ENCODE data around the gene CRB3. TPM values are rescaled to one million over a fixed set of nuclear protein-coding genes. Genes with fewer than 3 reads are reported as not detected.

CRB3 gene
- total RNA-seq, 4 donors from 2014 or later: 21.5 to 245 (median 190) TPM

GRCh38 chr19:6460099-6460884 lies 3.8 kb upstream of the CRB3 start:
- no peaks in the 10 kb centered on the region for H3K9me3 ChIP-seq
- DNase-seq: peak; percentile 96 to 99 (median 98)
- no peaks in the 10 kb centered on the region for H3K27me3 ChIP-seq
- H3K36me3 ChIP-seq: peaks cover 0 to 18% (median 0%) of the 10 kb centered on the region in 3 donors
- TF ChIP-seq POLR2A (IDR thresholded peaks at IDR 0.05) (peak; percentile 61 to 76), CTCF (IDR thresholded peaks at IDR 0.05) (peak; percentile 59 to 87 (median 82))
- peak overlapping the region; percentile 78 to 98 (median 78) for H3K4me3 ChIP-seq
- H3K4me1 ChIP-seq: peaks cover 0 to 13% (median 8%) of the 10 kb centered on the region in 4 donors
- peak overlapping the region; percentile 85 to 94 (median 90) for H3K27ac ChIP-seq

DNA sequence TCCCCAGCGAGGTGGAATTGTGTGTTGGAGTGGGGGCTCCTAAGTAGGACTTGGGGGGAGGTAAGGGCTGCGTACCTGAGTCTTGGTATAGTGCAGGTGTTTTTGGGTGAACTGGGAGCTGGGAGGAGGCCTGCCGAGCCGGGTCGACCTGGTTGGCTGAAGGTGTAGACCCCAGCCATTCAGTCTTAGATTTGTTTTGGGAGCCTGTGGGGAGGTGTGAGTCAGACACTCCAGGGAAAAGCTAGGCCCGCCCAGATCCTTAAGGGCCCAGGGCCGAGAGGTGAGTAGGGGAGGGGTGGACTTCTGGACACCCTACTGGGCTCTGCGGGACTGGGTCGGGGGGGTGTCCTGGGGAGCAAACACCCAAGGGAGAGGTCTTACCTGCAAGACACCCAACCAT lies 935 bp downstream of the CRB3 start:
- no peak for DNase-seq
- Histone ChIP-seq H3K36me3 (peaks cover 0 to 17% (median 0%) of the 10 kb centered on the region in 3 donors), H3K27ac (peak overlapping the region in 3 of 4 donors; percentile 84 to 93 (median 86))

DNA sequence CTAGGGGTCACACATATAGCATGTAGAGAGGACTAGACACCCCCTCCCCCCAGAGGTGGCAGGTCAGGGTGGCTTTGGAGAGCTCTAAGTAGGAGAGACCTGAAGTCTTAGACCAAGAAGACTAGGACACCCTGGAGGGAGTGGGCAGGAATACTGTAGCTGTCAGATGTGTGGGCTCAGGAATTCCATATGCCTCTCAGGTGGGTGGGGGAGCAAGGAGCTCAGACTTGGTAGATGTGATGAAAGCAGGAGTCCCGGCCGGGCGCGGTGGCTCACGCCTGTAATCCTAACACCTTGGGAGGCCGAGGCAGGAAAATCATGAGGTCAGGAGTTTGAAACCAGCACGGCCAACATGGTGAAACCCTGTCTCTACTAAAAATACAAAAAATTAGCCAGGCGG lies 1.6 kb downstream of the CRB3 start:
- DNase-seq: no peak
- Histone ChIP-seq H3K4me1 (peaks cover 0 to 3% (median 0%) of the 10 kb centered on the region in 4 donors), H3K36me3 (peaks cover 0 to 17% (median 0%) of the 10 kb centered on the region in 3 donors), H3K27ac (no peak overlapping the region), H3K9me3 (no peaks in the 10 kb centered on the region), H3K4me3 (peak overlapping the region in 2 of 4 donors; percentile 61 to 76), H3K27me3 (no peaks in the 10 kb centered on the region)
- TF ChIP-seq CTCF (IDR thresholded peaks at IDR 0.05) (no peak), POLR2A (IDR thresholded peaks at IDR 0.05) (no peak)

More for the DNA sequence above, 935 bp downstream of the CRB3 start:
- TF ChIP-seq POLR2A (IDR thresholded peaks at IDR 0.05): no peak
- no peak for TF ChIP-seq CTCF (IDR thresholded peaks at IDR 0.05)
- H3K9me3 ChIP-seq: no peaks in the 10 kb centered on the region
- H3K4me3 ChIP-seq: peak overlapping the region in 3 of 4 donors; percentile 50 to 76 (median 61)
- no peaks in the 10 kb centered on the region for H3K27me3 ChIP-seq
- peaks cover 0 to 3% (median 0%) of the 10 kb centered on the region in 4 donors for H3K4me1 ChIP-seq

DNA sequence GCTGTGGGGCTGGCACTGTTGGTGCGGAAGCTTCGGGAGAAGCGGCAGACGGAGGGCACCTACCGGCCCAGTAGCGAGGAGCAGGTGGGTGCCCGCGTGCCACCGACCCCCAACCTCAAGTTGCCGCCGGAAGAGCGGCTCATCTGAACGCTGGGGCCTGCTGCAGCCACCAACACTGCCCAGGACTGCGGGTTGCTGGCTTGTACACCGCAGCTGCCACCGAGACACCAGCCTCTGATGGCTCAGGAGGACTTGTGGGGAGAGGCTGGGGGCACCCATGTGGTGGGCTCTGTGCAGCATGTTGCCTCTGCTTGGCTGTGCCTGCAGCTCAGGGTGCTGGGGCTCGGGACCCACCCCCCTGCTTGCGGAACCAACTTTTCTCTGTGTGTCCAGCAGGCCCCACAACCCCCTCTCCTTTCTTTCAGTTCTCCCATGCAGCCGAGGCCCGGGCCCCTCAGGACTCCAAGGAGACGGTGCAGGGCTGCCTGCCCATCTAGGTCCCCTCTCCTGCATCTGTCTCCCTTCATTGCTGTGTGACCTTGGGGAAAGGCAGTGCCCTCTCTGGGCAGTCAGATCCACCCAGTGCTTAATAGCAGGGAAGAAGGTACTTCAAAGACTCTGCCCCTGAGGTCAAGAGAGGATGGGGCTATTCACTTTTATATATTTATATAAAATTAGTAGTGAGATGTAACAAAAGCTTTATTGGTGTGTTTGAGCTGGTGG lies 2.6 kb downstream of the CRB3 start:
- peaks cover 0 to 17% (median 0%) of the 10 kb centered on the region in 3 donors for H3K36me3 ChIP-seq
- no peak for TF ChIP-seq POLR2A (IDR thresholded peaks at IDR 0.05)
- TF ChIP-seq CTCF (IDR thresholded peaks at IDR 0.05): no peak
- peaks cover 0 to 3% (median 0%) of the 10 kb centered on the region in 4 donors for H3K4me1 ChIP-seq
- no peak overlapping the region for H3K4me3 ChIP-seq
- no peaks in the 10 kb centered on the region for H3K9me3 ChIP-seq
- no peak overlapping the region for H3K27ac ChIP-seq
- DNase-seq: no peak
- H3K27me3 ChIP-seq: no peaks in the 10 kb centered on the region

GRCh38 chr19:6467384-6467783 lies 3.3 kb downstream of the CRB3 start:
- no peaks in the 10 kb centered on the region for H3K4me1 ChIP-seq
- no peak for DNase-seq
- TF ChIP-seq CTCF (IDR thresholded peaks at IDR 0.05) (no peak), POLR2A (IDR thresholded peaks at IDR 0.05) (no peak)
- H3K36me3 ChIP-seq: peaks cover 0 to 17% (median 0%) of the 10 kb centered on the region in 3 donors
- no peak overlapping the region for H3K4me3 ChIP-seq
- H3K27me3 ChIP-seq: no peaks in the 10 kb centered on the region
- no peaks in the 10 kb centered on the region for H3K9me3 ChIP-seq
- H3K27ac ChIP-seq: no peak overlapping the region
